Stimulated activated CD4-positive, alpha-beta T cell treated with anti-CD3 and anti-CD28 coated beads, TNF-alpha, amount 100 ng/mL, for 48 hours (primary cell): ENCODE data around the gene HAPLN2.
"Not testable (repeated sequence)": the region's sequence is repeated elsewhere in the genome, so short reads cannot be mapped to it uniquely, and the experiment has no call there.

Experiments
- DNase-seq, 3 donors: peaks; one replicate each; pipeline ENCODE4 v3.0.0-alpha.2; 2020; ENCODE audit warnings: low read depth in 3 of 3

HAPLN2 gene

DNA sequence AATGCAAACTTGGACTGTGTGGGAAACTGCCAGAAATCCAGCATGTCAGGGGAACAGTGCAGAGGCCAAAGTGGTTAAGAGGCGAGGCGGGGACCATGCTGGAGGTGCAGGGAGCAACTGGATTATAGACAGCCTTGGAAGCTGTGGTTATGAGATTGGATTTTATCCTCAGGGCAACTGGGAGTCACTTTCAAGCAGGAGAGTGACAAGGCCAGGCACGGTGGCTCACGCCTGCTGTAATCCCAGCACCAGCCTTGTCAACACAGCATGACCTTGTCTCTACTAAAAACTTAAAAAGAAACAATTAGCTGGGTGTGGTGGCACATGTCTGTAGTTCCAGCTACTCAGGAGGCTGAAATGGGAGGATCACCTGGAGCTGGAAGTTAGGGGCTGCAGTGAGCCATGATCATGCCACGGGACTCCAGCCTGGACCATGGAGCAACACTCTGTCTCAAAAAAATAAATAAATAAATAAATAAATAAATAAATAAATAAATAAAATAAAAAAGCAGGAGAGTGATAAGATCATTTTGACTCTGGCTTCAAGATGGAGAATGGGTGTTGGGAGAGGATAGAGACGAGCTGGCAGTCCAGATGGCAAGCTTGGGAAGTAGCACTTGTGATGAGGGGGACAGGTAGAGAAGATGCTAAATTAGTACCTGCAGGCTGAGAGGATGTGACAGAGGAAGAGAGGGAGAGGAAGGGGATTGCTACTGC lies 3.5 kb downstream of the HAPLN2 start:
- DNase-seq: no peak

- DNase-seq: no peak
These were observed 5.0 kb downstream of the HAPLN2 start for GRCh38 chr1:156623946-156624813.

DNA sequence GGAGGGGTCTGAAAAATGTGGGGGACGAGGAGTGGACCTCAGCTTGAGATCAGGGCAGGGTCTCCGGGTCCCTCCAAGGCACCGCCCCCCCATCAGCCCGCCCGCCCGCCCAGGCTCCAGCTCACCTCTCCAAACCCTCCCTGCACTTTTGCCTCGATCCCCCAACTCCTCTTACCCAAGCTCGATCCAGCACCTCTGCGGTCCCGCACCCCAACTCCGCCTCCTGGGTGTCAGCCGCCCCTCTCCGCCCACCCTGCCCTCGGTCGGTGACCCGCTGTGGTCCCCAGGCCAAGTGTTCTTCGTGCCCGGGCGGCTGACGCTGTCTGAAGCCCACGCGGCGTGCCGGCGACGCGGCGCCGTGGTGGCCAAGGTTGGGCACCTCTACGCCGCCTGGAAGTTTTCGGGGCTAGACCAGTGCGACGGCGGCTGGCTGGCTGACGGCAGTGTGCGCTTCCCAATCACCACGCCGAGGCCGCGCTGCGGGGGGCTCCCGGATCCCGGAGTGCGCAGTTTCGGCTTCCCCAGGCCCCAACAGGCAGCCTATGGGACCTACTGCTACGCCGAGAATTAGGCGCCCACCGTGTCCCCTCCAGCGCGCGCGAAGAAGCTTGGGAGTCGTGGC lies 5.7 kb downstream of the HAPLN2 start:
- DNase-seq: no peak

DNA sequence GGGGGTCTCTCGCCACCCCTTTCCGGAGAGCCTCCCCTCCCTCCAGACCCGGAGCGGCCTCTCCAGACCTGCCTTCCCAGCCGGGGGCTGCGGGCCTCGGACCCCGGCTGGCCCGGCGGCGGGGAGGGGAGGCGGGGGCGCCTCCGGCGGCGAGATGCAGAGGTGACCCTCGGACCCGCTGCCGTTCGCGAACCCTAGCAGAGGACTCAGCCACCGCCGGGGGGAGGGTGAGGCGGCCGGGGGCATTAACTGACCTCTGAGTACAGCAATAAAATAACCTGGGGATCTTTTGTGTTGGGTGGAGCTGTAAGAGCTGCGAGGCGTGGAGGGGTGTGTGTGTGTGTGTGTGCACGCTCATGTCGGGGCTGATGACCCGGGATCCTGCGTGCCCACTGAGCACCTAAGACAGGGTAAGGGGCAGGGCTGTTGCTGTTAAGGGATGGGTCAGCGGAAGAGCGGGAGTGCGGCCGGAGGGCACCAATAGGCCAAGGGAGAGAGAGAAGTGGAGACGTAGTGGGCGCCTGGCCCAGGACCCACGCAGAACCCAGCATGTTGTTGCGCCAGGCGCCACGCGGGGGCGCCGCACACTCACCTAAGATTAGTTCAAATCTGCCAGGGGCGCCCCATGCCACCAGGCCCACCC lies 6.3 kb downstream of the HAPLN2 start:
- peak in 2 of 3 donors; percentile 41 to 61 for DNase-seq

- no peak for DNase-seq
These were observed 6.8 kb downstream of the HAPLN2 start for GRCh38 chr1:156626079-156626438.

GRCh38 chr1:156627313-156627880 lies 8.2 kb downstream of the HAPLN2 start:
- DNase-seq: no peak

GRCh38 chr1:156629823-156630449 lies 10.7 kb downstream of the HAPLN2 start:
- DNase-seq: no peak

GRCh38 chr1:156631152-156631551 lies 11.9 kb downstream of the HAPLN2 start:
- not testable (repeated sequence) for DNase-seq

- no peak for DNase-seq
These were observed 13.1 kb downstream of the HAPLN2 start for GRCh38 chr1:156632355-156632754.

GRCh38 chr1:156638189-156638985 lies 19.2 kb downstream of the HAPLN2 start:
- DNase-seq: no peak

GRCh38 chr1:156639601-156640101 lies 20.4 kb downstream of the HAPLN2 start:
- DNase-seq: no peak

GRCh38 chr1:156640842-156641706 lies 21.9 kb downstream of the HAPLN2 start:
- no peak for DNase-seq

- no peak for DNase-seq
These were observed 22.6 kb downstream of the HAPLN2 start, which contains the start of gene BCAN for GRCh38 chr1:156641761-156642264. Gene BCAN, plus strand, starts transcription at chr1:156642117. Its CDS starts 3,938 bp downstream, at chr1:156646055.

DNA sequence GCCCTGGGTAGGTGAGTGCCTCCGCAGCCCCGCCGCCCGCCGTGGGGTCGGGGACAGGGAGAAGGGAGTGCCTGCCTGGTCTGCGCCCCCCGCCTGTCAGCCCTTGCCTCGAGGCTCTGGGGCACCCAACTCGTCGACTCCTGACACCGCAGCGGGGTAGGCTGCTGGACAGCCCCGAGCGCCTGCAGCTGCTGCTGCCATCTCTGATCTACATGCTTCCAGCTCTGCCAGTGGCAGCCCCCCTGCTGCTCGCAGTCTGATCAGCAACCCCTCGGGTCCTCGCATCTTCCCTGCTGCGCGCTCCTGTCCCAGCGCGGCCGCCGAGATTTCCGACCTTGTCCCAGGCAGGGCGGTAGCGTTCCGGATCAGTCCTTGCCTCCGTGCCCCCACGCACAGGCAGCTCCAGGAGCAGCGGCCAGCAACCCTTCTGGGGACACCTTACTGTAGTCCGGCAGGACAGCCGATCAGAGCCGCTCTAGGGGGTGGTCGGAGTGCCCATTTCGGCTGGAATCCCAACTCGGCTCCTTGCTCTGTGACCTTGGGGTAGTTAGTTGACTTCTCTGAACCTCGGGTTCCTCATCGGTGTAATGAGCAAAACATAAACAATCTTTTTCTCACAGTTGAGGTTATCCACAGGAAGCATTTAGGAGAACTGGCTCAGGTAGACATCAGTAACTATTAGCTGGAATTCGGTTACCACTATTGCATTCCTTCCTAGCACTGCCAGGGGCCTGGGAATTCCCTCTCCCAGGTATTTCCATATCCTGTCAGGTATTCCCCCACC lies 23.2 kb downstream of the HAPLN2 start:
- no peak for DNase-seq

DNA sequence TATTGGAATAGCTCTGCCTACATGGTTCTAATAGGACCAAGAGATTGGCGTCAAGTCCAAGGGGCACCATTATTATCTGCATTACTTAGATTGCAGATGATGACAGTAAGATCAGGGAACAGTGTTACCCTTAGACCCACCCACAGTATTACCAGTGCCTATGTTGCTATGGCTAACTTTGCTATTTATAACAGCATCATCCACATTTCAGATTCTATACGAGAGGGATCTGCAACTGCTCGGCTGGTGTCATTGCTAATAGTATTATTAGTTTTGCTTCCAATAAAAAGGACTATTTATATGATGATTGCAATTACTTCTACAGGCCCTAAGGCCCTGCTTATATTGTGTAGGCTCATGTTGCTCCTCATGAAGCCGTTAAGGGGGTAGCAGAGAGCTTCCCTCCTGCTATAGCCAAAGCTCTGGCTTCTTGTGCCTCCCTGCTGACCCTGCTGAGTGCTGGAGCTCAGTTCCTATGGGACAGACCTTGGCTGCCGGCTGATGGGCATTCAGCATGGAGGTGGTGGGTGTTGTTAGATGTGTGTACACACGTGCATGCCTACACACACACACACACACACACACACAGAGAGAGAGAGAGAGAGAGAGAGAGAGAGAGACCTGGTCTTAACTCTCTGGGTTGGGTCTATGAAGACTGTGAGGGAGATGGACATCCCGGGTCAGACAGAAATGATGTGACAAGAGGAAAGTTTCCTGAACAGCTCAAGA lies 24.0 kb downstream of the HAPLN2 start:
- no peak for DNase-seq

DNA sequence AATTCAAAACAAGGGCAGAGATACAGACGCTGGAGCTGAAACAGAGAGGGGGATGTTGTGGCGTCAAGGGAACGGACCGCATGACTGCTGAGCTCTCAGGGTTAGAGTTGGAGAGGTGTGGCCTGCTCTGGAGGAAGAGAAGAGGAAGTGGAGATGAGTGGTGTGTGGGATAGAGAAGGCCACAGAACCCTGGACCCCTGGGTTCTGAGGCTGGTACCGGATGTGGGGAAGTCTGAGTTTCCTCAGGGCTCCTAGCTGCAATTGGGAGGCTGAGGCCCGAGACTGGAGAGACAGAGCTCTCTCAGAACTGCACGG lies 24.5 kb downstream of the HAPLN2 start:
- no peak for DNase-seq

GRCh38 chr1:156644146-156644545 lies 24.9 kb downstream of the HAPLN2 start:
- DNase-seq: no peak

- no peak for DNase-seq
These were observed 25.4 kb downstream of the HAPLN2 start for GRCh38 chr1:156644640-156645039.
